ENCODE results near the gene ZIM2. TPM values are rescaled to one million over a fixed set of nuclear protein-coding genes. Genes with fewer than 3 reads are reported as not detected.

The ZIM2 gene
- total RNA-seq (4.6 TPM), polyA plus RNA-seq (ENCODE audit: insufficient read depth in 1 of 8, insufficient read length in 8 of 8, low replicate concordance in 1 of 8) (1 to 10 TPM in 7 of 8 donors, under 1 TPM in 1; 0.95 to 4.1 (median 1.8) TPM)
- long read RNA-seq, donor 1 = 0 reads
- long read RNA-seq, donor 2 = 0 reads
- long read RNA-seq, donor 3 = 0 reads
- long read RNA-seq, donor 4 = 0 reads
- long read RNA-seq, donor 5 = 0 reads
- long read RNA-seq, donor 6, partial matches to known transcripts = 0 of 12 reads
- long read RNA-seq, donor 6, other reads (novel, unspliced or antisense) = 12 of 12 reads
- long read RNA-seq, donor 7 = 0 reads
- long read RNA-seq, donor 8 = 0 reads
- long read RNA-seq, donor 9 = 0 reads
- long read RNA-seq, donor 10 = 0 reads
- long read RNA-seq, donor 11 = 0 reads

DNA sequence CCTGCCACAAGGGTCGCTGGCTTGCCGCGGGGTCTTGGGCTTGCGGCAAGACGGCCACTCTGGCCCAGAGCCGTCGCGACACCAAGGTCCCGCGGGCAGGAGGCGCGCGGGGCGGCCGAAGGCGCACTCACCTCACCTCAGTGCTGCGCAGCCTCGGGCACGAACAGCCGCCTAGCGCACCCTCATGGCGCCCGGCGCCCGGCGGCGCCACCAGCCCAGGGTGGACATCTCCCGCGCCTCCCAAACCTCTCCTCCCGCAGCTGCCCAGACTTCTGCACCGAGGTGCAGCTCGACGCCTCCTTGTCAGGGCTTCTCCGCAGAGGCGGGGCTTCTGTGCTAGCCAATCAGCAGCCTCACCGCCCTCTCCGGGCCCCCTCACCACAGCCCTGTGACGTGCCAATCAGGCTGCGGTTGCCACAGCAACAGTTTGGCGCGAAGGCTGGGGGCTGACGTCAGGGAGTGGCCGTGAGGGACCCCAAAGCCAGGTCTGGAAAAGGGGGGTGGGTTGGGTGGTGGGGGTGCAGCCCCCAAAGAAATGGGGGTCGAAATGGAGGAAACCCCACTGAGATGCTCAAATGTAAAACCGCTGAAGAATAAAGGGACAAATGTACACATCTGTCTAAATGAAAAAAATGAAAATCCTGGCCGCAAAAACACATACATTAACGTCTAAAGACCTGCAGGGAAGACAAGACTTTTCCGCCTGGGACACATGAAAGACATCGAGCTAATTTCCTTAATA, at the start of gene ZIM2, which contains the start of gene PEG3:
Gene ZIM2, minus strand, starts transcription at position 276 of the 742 bp plus-strand sequence. CDS start 16,449 bp downstream, outside the sequence.
Gene PEG3, minus strand, starts transcription at position 276 of the 742 bp plus-strand sequence. CDS start 16,071 bp downstream, outside the sequence.
- Histone ChIP-seq H3K9me3 (replicated peaks; ENCODE audit: control insufficient read depth, low read depth, low read length) (no peaks in the 10 kb centered on the region), H3K4me3 (ENCODE audit: low read length) (peak within 1 kb of the TSS; percentile 83), H3K4me1 (ENCODE audit: control insufficient read depth, insufficient read depth, low read length) (peaks cover 23% of the 10 kb centered on the region), H3K36me3 (ENCODE audit: control insufficient read depth, insufficient read depth, low read length) (peaks cover 1% of the 10 kb centered on the region), H3K27me3 (ENCODE audit: control insufficient read depth, insufficient read depth, low read length) (no peaks in the 10 kb centered on the region), H3K27ac (ENCODE audit: low read length) (peak within 1 kb of the TSS; percentile 97)
- WGBS (ENCODE audit: insufficient coverage) = 40% methylated on average over 34 of the region's 49 CpGs
- peak; percentile 95 for DNase-seq

DNA sequence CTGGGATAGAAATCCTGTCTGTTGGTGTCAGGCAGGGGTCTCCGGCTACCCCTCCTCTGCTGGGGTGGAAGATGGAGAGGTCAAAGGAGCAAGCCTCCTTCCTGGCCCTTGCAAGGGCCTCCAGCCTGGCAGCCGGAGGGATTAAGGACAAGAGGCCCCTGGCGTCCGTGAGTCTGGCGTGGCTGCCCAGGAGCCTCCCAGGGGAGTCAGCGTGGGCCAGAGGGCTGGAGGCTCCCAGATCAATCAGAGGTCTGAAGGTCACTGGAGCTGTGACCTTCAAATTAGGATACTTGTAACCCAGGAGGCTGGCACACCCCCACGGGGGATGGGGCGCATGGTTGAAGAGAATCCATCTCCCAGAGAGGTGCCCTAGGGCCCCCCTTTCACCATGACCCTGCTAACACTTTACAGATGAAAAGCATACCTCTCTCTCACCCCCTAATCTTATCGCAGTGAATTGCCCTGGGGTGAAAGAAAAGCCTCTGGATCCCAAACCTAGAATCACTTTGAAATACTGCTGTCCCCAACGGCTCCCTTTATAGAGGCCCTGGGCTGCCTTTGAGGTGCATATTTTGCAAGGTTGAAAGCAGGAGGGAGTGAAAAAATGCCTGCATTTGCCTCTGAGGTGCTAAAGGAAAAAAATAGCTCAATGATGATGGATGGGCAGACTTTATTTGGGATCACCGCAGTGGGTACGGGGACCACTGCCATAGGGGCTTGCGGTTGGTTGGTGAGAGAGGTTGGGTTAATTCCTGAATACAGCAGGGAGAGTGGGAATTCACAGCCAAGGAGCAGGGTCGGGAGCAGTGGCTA, 44.9 kb upstream of the ZIM2 start:
- Histone ChIP-seq H3K9me3 (replicated peaks; ENCODE audit: control insufficient read depth, low read depth, low read length) (peaks cover 3% of the 10 kb centered on the region), H3K27me3 (ENCODE audit: control insufficient read depth, insufficient read depth, low read length) (no peaks in the 10 kb centered on the region), H3K27ac (ENCODE audit: low read length) (peak overlapping the region; percentile 81), H3K4me1 (ENCODE audit: control insufficient read depth, insufficient read depth, low read length) (peaks cover 22% of the 10 kb centered on the region), H3K4me3 (ENCODE audit: low read length) (no peak overlapping the region), H3K36me3 (ENCODE audit: control insufficient read depth, insufficient read depth, low read length) (no peaks in the 10 kb centered on the region)
- WGBS (ENCODE audit: insufficient coverage) = 28% methylated on average over 11 of the region's 14 CpGs
- no peak for DNase-seq

DNA sequence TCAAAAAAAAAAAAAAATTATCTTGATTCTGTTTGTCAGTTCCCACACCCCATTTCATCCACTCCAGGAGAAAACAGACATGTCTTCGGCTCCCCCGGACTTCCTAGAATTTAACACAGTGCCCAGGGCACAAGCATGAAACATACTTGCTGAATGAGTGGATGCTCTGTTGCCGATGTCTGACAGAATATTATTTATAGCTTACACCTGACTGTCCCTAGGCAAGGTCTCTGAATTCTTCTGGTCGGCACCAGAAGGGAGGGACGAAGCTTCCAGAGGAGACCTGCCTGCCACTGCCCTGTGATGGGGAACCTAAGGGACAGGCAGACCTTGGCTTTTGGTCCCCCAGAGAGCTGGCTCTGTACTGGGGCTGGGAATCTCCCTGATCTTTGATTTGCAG, 43.9 kb upstream of the ZIM2 start:
- Histone ChIP-seq H3K27ac (ENCODE audit: low read length) (peak overlapping the region; percentile 81), H3K27me3 (ENCODE audit: control insufficient read depth, insufficient read depth, low read length) (no peaks in the 10 kb centered on the region), H3K9me3 (replicated peaks; ENCODE audit: control insufficient read depth, low read depth, low read length) (peaks cover 3% of the 10 kb centered on the region), H3K4me1 (ENCODE audit: control insufficient read depth, insufficient read depth, low read length) (peaks cover 22% of the 10 kb centered on the region), H3K4me3 (ENCODE audit: low read length) (no peak overlapping the region), H3K36me3 (ENCODE audit: control insufficient read depth, insufficient read depth, low read length) (no peaks in the 10 kb centered on the region)
- DNase-seq = peak; percentile 57
- WGBS (ENCODE audit: insufficient coverage) = 70% methylated on average over 2 of the region's 5 CpGs

DNA sequence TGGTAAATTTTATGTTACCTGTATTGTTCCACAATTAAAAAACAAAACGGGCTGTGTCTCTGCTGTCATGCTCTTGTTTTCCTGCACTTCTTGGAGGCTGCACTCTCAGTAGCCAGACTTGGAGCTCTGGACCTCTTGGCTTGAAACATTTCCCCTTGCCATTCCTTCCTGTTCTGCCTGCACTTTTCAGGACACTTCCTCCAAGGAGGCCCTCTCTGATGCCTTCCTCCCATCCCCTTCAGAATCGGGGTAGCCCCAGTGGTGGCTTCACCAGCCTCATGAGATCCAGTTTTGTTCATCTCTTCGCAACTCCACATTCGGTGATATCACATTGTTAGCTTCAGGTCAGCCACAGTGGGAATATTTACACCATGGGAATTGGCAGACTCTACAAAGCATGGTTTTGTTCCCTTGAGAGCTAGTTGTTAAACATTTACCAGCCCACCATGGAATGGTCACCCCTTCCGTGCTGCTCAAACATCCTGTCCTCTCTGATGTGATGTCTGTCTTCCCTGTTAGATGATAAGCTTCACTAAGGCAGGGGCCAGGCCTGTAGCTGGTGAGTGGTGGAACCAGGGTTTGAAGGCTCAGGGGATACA, 40.2 kb upstream of the ZIM2 start:
- Histone ChIP-seq H3K36me3 (ENCODE audit: control insufficient read depth, insufficient read depth, low read length) (no peaks in the 10 kb centered on the region), H3K4me1 (ENCODE audit: control insufficient read depth, insufficient read depth, low read length) (peaks cover 28% of the 10 kb centered on the region), H3K27me3 (ENCODE audit: control insufficient read depth, insufficient read depth, low read length) (no peaks in the 10 kb centered on the region), H3K27ac (ENCODE audit: low read length) (no peak overlapping the region), H3K4me3 (ENCODE audit: low read length) (no peak overlapping the region), H3K9me3 (replicated peaks; ENCODE audit: control insufficient read depth, low read depth, low read length) (peaks cover 3% of the 10 kb centered on the region)
- 70% methylated on average over 3 of the region's 5 CpGs for WGBS (ENCODE audit: insufficient coverage)
- DNase-seq = no peak

DNA sequence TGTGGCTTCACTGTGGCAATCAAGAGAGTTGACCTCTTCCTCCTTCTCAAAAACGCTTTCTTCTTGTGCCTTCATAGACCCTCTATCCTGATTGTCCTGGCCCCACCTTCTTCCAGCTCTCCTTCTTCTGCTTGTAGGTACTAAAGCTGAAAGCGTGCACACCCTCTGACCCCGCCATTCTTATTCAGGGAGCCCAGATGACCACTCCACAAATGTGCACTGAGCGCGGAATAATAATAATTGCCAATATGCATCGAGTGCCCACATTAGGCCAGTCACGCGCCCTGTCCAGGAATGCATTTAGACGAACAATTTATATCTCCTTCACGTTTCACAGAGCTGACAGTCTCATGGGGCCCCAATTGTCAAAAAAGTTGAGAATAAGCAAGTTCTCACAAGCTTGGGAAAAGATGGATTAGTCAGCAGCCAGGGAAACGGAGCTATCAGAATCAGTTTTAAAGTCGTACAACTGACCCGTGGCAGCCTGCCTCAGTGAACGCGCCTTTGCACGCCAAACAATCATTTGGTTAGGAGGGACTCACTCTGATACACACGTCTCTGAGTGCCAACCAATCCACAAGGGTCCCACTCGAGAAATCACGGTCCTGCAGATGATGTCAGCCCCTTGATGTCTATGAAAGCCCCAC, 36.7 kb upstream of the ZIM2 start:
- 70% methylated on average over 14 of the region's 19 CpGs for WGBS (ENCODE audit: insufficient coverage)
- Histone ChIP-seq H3K36me3 (ENCODE audit: control insufficient read depth, insufficient read depth, low read length) (no peaks in the 10 kb centered on the region), H3K27me3 (ENCODE audit: control insufficient read depth, insufficient read depth, low read length) (no peaks in the 10 kb centered on the region), H3K4me3 (ENCODE audit: low read length) (no peak overlapping the region), H3K27ac (ENCODE audit: low read length) (no peak overlapping the region), H3K4me1 (ENCODE audit: control insufficient read depth, insufficient read depth, low read length) (peaks cover 14% of the 10 kb centered on the region), H3K9me3 (replicated peaks; ENCODE audit: control insufficient read depth, low read depth, low read length) (peaks cover 11% of the 10 kb centered on the region)
- DNase-seq = no peak

DNA sequence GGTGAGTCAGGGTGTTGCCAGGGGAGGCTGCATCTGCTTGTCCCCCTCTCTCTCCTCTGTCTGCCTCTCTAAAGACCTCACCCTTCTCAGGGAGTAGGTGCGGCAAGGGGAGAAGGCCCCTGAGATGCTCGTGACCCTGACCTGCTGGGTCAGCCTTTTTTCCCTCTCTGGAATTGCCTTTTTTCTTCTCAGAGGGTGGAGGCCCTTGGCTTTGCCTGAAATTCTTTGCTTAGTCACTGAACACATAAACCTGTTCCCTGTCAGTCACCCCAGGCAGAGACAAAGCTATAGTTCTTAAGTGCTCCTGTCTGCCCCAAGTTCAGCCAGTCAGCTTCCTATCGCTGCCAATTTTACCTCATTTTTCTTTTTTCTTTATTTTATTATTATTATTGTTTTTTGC, 35.2 kb upstream of the ZIM2 start:
- H3K4me3 ChIP-seq (ENCODE audit: low read length) = no peak overlapping the region
- peak; percentile 44 for DNase-seq
- H3K4me1 ChIP-seq (ENCODE audit: control insufficient read depth, insufficient read depth, low read length) = peaks cover 14% of the 10 kb centered on the region
- H3K27ac ChIP-seq (ENCODE audit: low read length) = no peak overlapping the region
- H3K9me3 ChIP-seq (replicated peaks; ENCODE audit: control insufficient read depth, low read depth, low read length) = peaks cover 9% of the 10 kb centered on the region
- no peaks in the 10 kb centered on the region for H3K27me3 ChIP-seq (ENCODE audit: control insufficient read depth, insufficient read depth, low read length)
- WGBS (ENCODE audit: insufficient coverage) = 67% methylated on average over 2 of the region's 3 CpGs
- H3K36me3 ChIP-seq (ENCODE audit: control insufficient read depth, insufficient read depth, low read length) = no peaks in the 10 kb centered on the region

DNA sequence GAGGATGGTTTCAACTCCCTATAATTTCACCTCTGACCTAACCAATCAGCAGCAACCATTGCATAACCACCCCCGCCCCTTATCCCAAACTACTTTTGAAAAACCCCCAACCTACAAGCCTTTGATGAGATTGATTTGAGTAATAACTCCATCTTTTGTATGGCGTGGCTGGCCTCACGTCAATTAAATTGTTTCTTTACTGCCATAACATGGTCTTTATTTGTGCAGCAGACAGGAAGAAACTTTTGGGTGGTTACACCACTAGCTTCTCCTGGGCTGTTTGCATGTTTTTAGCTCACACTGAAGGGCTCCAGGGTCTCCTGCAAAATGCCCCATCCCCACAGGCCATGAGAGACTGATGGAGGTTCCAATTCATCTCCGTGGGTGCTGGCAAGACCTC, 34.0 kb upstream of the ZIM2 start:
- Histone ChIP-seq H3K36me3 (ENCODE audit: control insufficient read depth, insufficient read depth, low read length) (no peaks in the 10 kb centered on the region), H3K27ac (ENCODE audit: low read length) (no peak overlapping the region), H3K4me3 (ENCODE audit: low read length) (no peak overlapping the region), H3K9me3 (replicated peaks; ENCODE audit: control insufficient read depth, low read depth, low read length) (peaks cover 8% of the 10 kb centered on the region), H3K27me3 (ENCODE audit: control insufficient read depth, insufficient read depth, low read length) (no peaks in the 10 kb centered on the region), H3K4me1 (ENCODE audit: control insufficient read depth, insufficient read depth, low read length) (peaks cover 14% of the 10 kb centered on the region)
- no peak for DNase-seq
- WGBS (ENCODE audit: insufficient coverage) = 94% methylated on average over 3 of the region's 4 CpGs

DNA sequence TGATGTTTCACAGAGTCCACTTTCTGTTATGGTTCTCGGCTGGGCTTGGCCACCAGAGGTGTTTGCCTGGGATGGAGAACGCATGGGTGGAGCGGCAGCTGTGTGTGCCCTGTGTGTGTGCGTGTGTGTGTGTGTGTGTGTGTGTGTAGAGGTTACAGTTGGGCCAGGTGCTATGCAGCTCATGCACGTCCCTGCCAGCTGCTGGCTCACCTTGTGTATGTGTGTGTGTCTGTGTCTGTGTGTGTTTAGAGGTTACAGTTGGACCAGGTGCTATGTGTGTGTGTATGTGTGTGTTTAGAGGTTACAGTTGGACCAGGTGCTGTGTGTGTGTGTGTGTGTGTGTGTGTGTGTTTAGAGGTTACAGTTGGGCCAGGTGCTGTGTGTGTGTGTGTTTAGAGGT, 33.0 kb upstream of the ZIM2 start:
- no peak overlapping the region for H3K27ac ChIP-seq (ENCODE audit: low read length)
- 61% methylated on average over 5 of the region's 5 CpGs for WGBS (ENCODE audit: insufficient coverage)
- no peaks in the 10 kb centered on the region for H3K27me3 ChIP-seq (ENCODE audit: control insufficient read depth, insufficient read depth, low read length)
- no peak overlapping the region for H3K4me3 ChIP-seq (ENCODE audit: low read length)
- H3K4me1 ChIP-seq (ENCODE audit: control insufficient read depth, insufficient read depth, low read length) = peaks cover 14% of the 10 kb centered on the region
- H3K36me3 ChIP-seq (ENCODE audit: control insufficient read depth, insufficient read depth, low read length) = no peaks in the 10 kb centered on the region
- peaks cover 8% of the 10 kb centered on the region for H3K9me3 ChIP-seq (replicated peaks; ENCODE audit: control insufficient read depth, low read depth, low read length)
- no peak for DNase-seq

DNA sequence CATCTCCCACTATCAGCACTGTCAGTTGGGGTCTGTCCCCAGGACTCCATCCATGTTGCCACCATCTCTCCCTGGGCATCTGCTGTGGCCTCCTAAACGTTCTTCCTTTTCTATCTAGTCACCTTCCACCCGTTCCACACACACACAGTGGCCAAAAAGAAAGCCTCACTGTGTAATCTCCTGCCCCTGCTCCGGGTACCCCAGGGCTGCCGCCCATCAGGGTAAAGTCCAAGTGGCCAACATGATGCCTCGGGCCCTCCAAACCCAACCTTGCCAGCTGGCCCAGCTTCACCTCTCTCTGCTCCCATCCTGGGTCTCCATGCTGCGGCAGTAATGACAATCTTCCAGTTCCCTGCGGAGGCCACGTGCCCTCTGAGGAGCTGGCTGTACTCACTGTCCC, 29.4 kb upstream of the ZIM2 start:
- peaks cover 4% of the 10 kb centered on the region for H3K4me1 ChIP-seq (ENCODE audit: control insufficient read depth, insufficient read depth, low read length)
- H3K27me3 ChIP-seq (ENCODE audit: control insufficient read depth, insufficient read depth, low read length) = no peaks in the 10 kb centered on the region
- no peak overlapping the region for H3K4me3 ChIP-seq (ENCODE audit: low read length)
- H3K9me3 ChIP-seq (replicated peaks; ENCODE audit: control insufficient read depth, low read depth, low read length) = peaks cover 8% of the 10 kb centered on the region
- no peak overlapping the region for H3K27ac ChIP-seq (ENCODE audit: low read length)
- 89% methylated on average over 8 of the region's 8 CpGs for WGBS (ENCODE audit: insufficient coverage)
- no peak for DNase-seq
- H3K36me3 ChIP-seq (ENCODE audit: control insufficient read depth, insufficient read depth, low read length) = no peaks in the 10 kb centered on the region

Measured in muscle of leg (tissue), 16 donors.